Measurements from ENCODE around the gene BBLN.

DNA sequence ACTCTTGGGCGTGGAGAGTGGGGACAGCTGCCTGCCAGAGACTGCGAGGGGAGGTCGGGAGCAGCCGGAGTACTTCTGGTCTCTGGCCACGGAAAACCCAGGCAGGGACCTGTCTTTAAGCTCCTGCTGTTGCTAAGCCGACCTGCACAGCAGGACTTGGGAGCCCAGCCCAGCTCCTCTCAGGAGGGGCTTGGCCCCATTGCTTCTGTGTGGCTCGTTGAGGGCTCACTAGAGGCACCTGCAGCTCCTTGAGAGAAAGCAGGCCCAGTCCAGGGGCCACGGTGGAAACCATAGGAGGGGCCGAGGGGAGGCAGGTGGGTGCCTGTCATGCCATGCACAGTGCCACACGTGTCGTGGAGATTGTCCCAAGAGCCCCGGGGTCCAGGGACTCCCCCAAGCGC, 14.1 kb upstream of the BBLN start:
- TF ChIP-seq POLR2AphosphoS5 (IDR thresholded peaks at IDR 0.05) (no peak), EZH2 (IDR thresholded peaks at IDR 0.05; ENCODE audit: borderline replicate concordance, insufficient read depth, low read length, poor library complexity, severe bottlenecking) (no peak), EP300 (conservative IDR thresholded peaks at IDR 0.05; ENCODE audit: poor library complexity, severe bottlenecking) (no peak), TAF1 (IDR thresholded peaks at IDR 0.05; ENCODE audit: low read depth) (no peak)
- TF ChIP-seq, protein P1, sequence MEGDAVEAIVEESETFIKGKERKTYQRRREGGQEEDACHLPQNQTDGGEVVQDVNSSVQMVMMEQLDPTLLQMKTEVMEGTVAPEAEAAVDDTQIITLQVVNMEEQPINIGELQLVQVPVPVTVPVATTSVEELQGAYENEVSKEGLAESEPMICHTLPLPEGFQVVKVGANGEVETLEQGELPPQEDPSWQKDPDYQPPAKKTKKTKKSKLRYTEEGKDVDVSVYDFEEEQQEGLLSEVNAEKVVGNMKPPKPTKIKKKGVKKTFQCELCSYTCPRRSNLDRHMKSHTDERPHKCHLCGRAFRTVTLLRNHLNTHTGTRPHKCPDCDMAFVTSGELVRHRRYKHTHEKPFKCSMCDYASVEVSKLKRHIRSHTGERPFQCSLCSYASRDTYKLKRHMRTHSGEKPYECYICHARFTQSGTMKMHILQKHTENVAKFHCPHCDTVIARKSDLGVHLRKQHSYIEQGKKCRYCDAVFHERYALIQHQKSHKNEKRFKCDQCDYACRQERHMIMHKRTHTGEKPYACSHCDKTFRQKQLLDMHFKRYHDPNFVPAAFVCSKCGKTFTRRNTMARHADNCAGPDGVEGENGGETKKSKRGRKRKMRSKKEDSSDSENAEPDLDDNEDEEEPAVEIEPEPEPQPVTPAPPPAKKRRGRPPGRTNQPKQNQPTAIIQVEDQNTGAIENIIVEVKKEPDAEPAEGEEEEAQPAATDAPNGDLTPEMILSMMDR (IDR thresholded peaks at IDR 0.05; ENCODE audit: poor library complexity, severe bottlenecking): no peak
- TF ChIP-seq, protein P2, sequence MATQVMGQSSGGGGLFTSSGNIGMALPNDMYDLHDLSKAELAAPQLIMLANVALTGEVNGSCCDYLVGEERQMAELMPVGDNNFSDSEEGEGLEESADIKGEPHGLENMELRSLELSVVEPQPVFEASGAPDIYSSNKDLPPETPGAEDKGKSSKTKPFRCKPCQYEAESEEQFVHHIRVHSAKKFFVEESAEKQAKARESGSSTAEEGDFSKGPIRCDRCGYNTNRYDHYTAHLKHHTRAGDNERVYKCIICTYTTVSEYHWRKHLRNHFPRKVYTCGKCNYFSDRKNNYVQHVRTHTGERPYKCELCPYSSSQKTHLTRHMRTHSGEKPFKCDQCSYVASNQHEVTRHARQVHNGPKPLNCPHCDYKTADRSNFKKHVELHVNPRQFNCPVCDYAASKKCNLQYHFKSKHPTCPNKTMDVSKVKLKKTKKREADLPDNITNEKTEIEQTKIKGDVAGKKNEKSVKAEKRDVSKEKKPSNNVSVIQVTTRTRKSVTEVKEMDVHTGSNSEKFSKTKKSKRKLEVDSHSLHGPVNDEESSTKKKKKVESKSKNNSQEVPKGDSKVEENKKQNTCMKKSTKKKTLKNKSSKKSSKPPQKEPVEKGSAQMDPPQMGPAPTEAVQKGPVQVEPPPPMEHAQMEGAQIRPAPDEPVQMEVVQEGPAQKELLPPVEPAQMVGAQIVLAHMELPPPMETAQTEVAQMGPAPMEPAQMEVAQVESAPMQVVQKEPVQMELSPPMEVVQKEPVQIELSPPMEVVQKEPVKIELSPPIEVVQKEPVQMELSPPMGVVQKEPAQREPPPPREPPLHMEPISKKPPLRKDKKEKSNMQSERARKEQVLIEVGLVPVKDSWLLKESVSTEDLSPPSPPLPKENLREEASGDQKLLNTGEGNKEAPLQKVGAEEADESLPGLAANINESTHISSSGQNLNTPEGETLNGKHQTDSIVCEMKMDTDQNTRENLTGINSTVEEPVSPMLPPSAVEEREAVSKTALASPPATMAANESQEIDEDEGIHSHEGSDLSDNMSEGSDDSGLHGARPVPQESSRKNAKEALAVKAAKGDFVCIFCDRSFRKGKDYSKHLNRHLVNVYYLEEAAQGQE (IDR thresholded peaks at IDR 0.05; ENCODE audit: borderline replicate concordance): no peak

Measured in neural cell (in vitro differentiated cells).